GM21723 (cell line): ENCODE results near the gene DOCK10.

Experiments used
- ATAC-seq: cut with Tn5 transposase; IDR thresholded peaks from one replicate; pipeline ENCODE4 v1.9.1; 2021; ENCODE audit warnings: mild to moderate bottlenecking, moderate library complexity; ENCODE audit not compliant: unreplicated experiment

DOCK10 gene

DNA sequence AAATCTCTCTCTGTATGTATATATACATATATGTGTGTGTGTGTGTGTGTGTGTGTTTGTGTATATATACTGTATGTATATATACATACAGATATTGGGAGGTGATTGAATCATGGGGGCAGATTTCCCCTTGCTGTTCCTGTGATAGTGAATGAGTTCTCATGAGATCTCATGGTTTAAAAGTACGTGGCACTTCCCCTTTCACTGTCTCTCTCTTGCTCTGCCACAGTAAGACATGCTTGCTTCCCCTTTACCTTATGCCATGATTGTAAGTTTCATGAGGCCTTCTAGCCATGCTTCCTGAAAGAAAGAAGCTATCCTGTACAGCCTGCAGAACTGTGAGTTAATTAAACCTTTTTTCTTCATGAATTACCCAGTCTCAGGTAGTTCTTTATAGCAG, 307.3 kb downstream of the DOCK10 start:
- no peak for ATAC-seq

DNA sequence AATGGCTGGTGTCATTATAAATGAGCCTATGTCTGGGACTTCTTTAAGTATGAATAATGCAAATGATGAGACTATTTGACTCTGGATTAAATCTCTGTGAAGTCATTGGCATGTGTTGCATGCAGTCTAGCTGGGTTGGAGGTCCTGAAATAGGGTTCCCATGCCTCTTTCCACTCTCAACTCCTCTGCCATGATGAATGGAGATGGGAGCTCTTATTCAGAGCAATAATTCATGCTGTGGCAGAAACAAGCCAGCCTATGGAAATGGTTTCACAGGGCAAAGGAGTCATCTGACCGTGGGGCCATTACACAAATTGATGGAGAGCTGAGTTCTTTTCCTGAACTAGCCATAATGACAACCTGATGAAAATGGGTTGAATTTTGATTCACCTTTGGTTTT, 310.6 kb downstream of the DOCK10 start:
- ATAC-seq, result no peak

DNA sequence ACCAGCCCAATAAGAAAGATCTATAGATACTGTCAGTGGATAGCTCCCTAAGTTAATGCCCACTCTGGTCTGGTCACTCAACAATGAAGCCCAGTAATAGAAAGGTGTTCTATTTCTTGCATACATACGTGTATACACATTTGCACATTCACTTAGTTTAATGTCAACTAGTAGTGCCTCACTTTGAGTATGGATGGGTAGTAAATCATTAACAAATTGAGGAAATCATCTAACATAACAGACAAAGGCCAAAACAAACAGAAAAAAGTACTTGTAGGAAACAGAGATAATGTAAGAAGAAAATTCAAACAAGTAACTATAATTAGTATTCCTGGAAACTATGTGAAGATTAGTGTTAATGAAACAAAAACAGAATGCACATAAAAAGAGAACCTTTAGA, 312.8 kb downstream of the DOCK10 start:
- ATAC-seq, result no peak

DNA sequence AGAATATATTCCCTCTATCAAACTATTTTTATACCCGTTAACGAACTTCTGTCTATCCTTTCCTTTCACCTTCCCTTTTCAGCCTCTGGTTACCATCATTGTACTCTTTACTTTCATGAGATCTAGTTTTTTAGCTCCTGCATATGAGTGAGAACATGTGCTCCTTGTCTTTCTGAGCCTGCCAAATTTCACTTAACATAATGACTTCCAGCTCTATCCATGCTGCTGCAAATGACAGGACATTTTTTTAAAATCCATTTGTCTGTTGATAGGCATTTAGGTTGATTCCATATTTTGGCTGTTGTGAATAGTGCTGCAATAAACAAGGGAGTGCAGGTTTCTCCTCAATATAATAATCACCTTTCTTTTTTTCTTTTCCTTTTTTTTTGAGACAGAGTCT, 317.9 kb downstream of the DOCK10 start:
- no peak for ATAC-seq

DNA sequence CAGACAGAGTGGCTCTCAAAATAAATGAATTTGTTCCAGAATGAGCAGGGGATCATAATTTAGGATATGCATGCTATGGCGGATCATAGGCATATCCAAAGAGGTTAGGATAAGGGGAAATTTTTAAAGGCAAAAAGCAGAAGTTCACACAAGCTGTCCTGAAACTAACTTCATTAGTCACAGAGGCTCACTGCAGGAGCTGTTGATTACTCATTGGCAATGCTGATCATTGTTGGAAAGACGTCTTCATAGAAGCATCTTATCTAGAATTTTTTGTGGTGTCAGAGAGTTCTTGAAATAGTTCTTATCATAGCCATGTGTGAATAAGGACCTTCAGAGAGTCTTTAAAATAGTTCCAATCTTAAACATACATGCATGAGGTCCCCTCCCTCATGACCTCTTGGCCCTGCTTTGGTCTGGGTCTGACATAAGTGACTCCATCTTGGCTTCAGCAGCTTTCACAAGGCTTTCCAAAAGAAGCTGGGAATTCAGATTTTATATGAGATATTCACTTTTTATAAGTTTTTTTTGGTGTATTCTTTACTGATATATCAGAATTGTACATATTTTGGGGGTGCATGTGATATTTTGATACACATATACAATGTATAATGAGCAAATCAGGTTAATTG, 318.6 kb downstream of the DOCK10 start:
- no peak for ATAC-seq

DNA sequence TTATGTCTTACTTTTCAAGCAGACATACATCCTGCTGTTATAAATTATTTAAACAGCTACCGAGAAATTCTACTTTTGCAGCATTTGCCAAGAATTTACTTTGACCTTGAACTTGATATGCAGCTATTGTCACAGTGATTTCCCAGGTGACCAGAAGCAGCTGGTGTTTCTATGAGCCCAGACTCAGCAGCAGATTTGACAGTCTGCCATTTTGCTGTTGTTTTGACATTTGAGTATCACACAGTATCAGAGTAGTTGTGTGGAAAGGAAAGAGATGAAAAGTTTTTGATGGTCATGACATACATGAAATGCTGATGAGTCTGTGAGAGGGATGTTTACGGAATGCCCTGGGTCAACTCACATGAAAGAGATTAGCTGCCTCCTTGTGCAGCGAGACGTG, 319.5 kb downstream of the DOCK10 start:
- ATAC-seq, result no peak

DNA sequence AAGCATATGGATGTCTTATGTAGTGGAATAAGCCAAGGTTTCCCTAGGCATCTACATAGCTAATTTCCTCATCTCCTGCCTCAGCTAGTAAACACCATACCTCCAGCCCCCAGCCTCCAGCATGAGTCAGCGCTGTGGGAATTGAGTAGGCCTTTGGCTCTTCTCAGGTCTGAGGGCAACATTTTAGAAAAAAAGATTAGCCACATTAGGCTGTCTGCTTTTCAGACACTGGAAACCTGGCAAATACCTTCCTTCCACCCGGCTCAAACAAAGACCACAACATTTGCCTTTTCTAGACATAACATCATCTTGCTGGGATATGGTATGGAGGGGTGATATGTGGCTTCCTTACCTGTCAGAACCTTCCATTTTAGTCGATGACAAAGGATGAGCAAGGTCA, 320.0 kb downstream of the DOCK10 start:
- ATAC-seq, result no peak

DNA sequence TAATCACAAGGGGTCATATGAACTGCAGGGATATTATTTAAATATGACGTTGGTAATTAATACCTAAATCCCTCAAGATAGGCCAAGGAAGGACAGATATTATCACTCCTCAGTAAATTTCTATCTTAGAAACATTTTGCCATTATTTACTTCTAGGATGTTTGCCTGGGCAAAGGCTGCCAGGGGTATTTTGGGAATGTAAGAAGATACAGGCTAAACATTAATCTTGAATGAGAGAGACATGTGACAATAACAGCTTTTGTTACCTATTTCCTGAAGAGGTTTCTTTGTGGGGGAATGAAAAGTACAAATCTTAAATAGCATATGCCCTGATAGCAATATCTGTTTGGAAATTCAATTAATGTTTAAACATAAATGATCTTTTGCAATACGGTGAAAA, 325.3 kb downstream of the DOCK10 start:
- no peak for ATAC-seq

DNA sequence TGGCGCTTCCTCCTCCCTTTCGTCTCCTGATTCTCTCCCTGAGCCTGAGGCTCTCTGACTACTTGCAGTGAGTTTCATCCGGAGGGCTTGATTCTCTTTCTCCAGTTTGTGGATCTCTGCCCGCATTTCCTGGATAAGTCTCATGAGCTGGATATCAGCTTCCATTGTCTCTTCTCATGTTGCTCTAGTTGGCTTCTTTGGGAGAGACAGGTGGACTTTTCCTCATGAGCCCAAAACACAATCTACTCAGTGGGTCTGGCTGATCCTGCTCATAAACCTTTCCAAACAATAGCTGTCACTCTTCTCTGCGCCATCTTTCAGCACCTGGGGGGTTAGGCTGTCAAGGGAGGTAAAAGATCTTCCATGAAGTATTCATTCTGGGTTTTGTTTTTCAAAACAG, 326.1 kb downstream of the DOCK10 start, which contains the start of gene CCDC195:
Gene CCDC195 (minus strand): TSS at position 165 of the 400 bp plus-strand sequence. CDS start 0 bp downstream, at position 165.
- ATAC-seq, result no peak
